RKO (cell line): ENCODE measurements around the gene STOX1.
"Not testable (repeated sequence)": the region's sequence is repeated elsewhere in the genome, so short reads cannot be mapped to it uniquely, and the experiment has no call there.

Experiments
- DNase-seq: peaks from one replicate; pipeline ENCODE4 v3.0.0-alpha.2; 2016; ENCODE audit warnings: low spot score

The STOX1 gene

GRCh38 chr10:68878496-68878895, 51.2 kb downstream of the STOX1 start:
- no peak for DNase-seq

GRCh38 chr10:68879628-68880027, 52.3 kb downstream of the STOX1 start:
- no peak for DNase-seq

- DNase-seq = no peak
Observed at GRCh38 chr10:68880181-68880580, 52.9 kb downstream of the STOX1 start.

GRCh38 chr10:68895041-68895440, 67.7 kb downstream of the STOX1 start:
- DNase-seq = no peak

- DNase-seq = peak; percentile 79
Observed at GRCh38 chr10:68897336-68897741, 70.0 kb downstream of the STOX1 start.

- no peak for DNase-seq
Observed at GRCh38 chr10:68899186-68899745, 71.9 kb downstream of the STOX1 start.

GRCh38 chr10:68900427-68901104, 73.2 kb downstream of the STOX1 start:
- peak; percentile 60 for DNase-seq

- peak; percentile 100 for DNase-seq
Observed at GRCh38 chr10:68901105-68901927, 74.0 kb downstream of the STOX1 start, which contains the start of gene DDX50. TSS of gene DDX50 (plus strand) at chr10:68901315. CDS start at chr10:68901385, 70 bp downstream.

- no peak for DNase-seq
Observed at GRCh38 chr10:68902382-68902781, 75.1 kb downstream of the STOX1 start.

- DNase-seq = no peak
Observed at GRCh38 chr10:68924593-68924992, 97.3 kb downstream of the STOX1 start.

GRCh38 chr10:68925489-68925888, 98.2 kb downstream of the STOX1 start:
- no peak for DNase-seq

- DNase-seq = not testable (repeated sequence)
Observed at GRCh38 chr10:68929157-68929556, 101.8 kb downstream of the STOX1 start.

GRCh38 chr10:68929888-68930287, 102.6 kb downstream of the STOX1 start:
- not testable (repeated sequence) for DNase-seq

GRCh38 chr10:68932860-68933259, 105.5 kb downstream of the STOX1 start:
- DNase-seq = not testable (repeated sequence)

GRCh38 chr10:68934994-68935393, 107.7 kb downstream of the STOX1 start:
- DNase-seq = no peak

- no peak for DNase-seq
Observed at GRCh38 chr10:68938117-68938516, 110.8 kb downstream of the STOX1 start.

- no peak for DNase-seq
Observed at GRCh38 chr10:68938884-68939283, 111.6 kb downstream of the STOX1 start.

GRCh38 chr10:68940917-68941316, 113.6 kb downstream of the STOX1 start:
- not testable (repeated sequence) for DNase-seq
